Loucy (cell line): ENCODE results near the gene LCN12.

ENCODE experiments used
- H2AFZ ChIP-seq: fragments of 200-600 bp; sonication (generic); 2 replicates; pipeline ENCODE4 v1.6.0; 2016; ENCODE audit warnings: antibody characterized with exemption, mild to moderate bottlenecking, low read length, moderate library complexity
- H3F3A ChIP-seq: fragments of 200-600 bp; 2 replicates; pipeline ENCODE4 v1.6.0; 2016; ENCODE audit warnings: antibody characterized with exemption, low read depth, mild to moderate bottlenecking
- H3K27me3 ChIP-seq: fragments of 200-600 bp; sonication (generic); 2 replicates; pipeline ENCODE4 v1.6.1; 2014; ENCODE audit warnings: low read length, mild to moderate bottlenecking; ENCODE audit not compliant: insufficient read depth, poor library complexity, severe bottlenecking
- H3K36me3 ChIP-seq: fragments of 200-600 bp; sonication (generic); 2 replicates; pipeline ENCODE4 v1.6.1; 2016; ENCODE audit warnings: low read length; ENCODE audit not compliant: insufficient read depth
- H3K4me1 ChIP-seq: fragments of 200-600 bp; sonication (generic); 2 replicates; pipeline ENCODE4 v1.5.1; 2014; ENCODE audit warnings: low read length, mild to moderate bottlenecking; ENCODE audit not compliant: insufficient read depth, poor library complexity, severe bottlenecking
- H3K4me2 ChIP-seq: fragments of 200-600 bp; sonication (generic); 2 replicates; pipeline ENCODE4 v1.6.0; 2014; ENCODE audit warnings: antibody characterized with exemption, low read length, low read depth, mild to moderate bottlenecking; ENCODE audit not compliant: poor library complexity, severe bottlenecking
- H3K4me3 ChIP-seq: fragments of 200-600 bp; sonication (generic); 2 replicates; pipeline ENCODE4 v1.5.1; 2014; ENCODE audit warnings: low read length, mild to moderate bottlenecking, mixed read lengths; ENCODE audit not compliant: poor library complexity, severe bottlenecking
- H3K79me2 ChIP-seq: fragments of 200-600 bp; sonication (generic); 2 replicates; pipeline ENCODE4 v1.6.1; 2014; ENCODE audit warnings: low read length; ENCODE audit not compliant: insufficient read depth
- H3K9ac ChIP-seq: fragments of 200-600 bp; sonication (generic); 2 replicates; pipeline ENCODE4 v1.6.0; 2014; ENCODE audit warnings: mild to moderate bottlenecking, low read depth, low read length, moderate library complexity; ENCODE audit not compliant: poor library complexity, severe bottlenecking
- H3K9me2 ChIP-seq: fragments of 200-600 bp; sonication (generic); replicated peaks from 2 replicates; pipeline ENCODE4 v1.6.1; 2016; ENCODE audit warnings: low read depth, low read length, mixed read lengths
- H3K9me3 ChIP-seq: fragments of 200-600 bp; sonication (generic); 2 replicates; pipeline ENCODE4 v1.6.1; 2014; ENCODE audit warnings: mild to moderate bottlenecking, antibody characterized with exemption, low read length, low read depth; ENCODE audit not compliant: insufficient read depth
- H4K20me1 ChIP-seq: fragments of 200-600 bp; sonication (generic); 2 replicates; pipeline ENCODE4 v1.6.0; 2014; ENCODE audit warnings: antibody characterized with exemption, low read length, mild to moderate bottlenecking; ENCODE audit not compliant: insufficient read depth, poor library complexity, severe bottlenecking
- CTCF ChIP-seq: fragments of 200-600 bp; sonication (generic); conservative IDR thresholded peaks from 2 replicates; pipeline ENCODE4 v1.5.1; 2014; ENCODE audit warnings: mild to moderate bottlenecking, antibody characterized with exemption, low read length
- EZH2phosphoT487 ChIP-seq: fragments of 200-600 bp; IDR thresholded peaks from 2 replicates; pipeline ENCODE4 v1.6.1; 2018; ENCODE audit warnings: antibody characterized with exemption, mild to moderate bottlenecking, moderate library complexity, borderline replicate concordance

Gene LCN12

GRCh38 chr9:136984464-136985026 is 32.5 kb downstream of the LCN12 start:
- H3K9ac ChIP-seq = no peak overlapping the region
- H3K27me3 ChIP-seq = no peaks in the 10 kb centered on the region
- H4K20me1 ChIP-seq = no peaks in the 10 kb centered on the region
- H3K36me3 ChIP-seq = no peaks in the 10 kb centered on the region
- H3K79me2 ChIP-seq = no peaks in the 10 kb centered on the region
- no peaks in the 10 kb centered on the region for H3K9me2 ChIP-seq
- no peak overlapping the region for H3K4me3 ChIP-seq
- no peaks in the 10 kb centered on the region for H3K4me1 ChIP-seq
- H2AFZ ChIP-seq = no peak overlapping the region
- TF ChIP-seq EZH2phosphoT487 (no peak), CTCF (no peak)
- H3K9me3 ChIP-seq = no peaks in the 10 kb centered on the region
- H3F3A ChIP-seq = no peaks in the 10 kb centered on the region
- H3K4me2 ChIP-seq = no peak overlapping the region

GRCh38 chr9:136985027-136985602 is 33.0 kb downstream of the LCN12 start:
- Histone ChIP-seq H3K9me3 (no peaks in the 10 kb centered on the region), H3K36me3 (no peaks in the 10 kb centered on the region), H3K4me3 (no peak overlapping the region), H3K4me1 (no peaks in the 10 kb centered on the region), H4K20me1 (no peaks in the 10 kb centered on the region), H3K79me2 (no peaks in the 10 kb centered on the region), H3K27me3 (no peaks in the 10 kb centered on the region), H3K4me2 (no peak overlapping the region), H2AFZ (no peak overlapping the region), H3K9me2 (no peaks in the 10 kb centered on the region), H3F3A (no peaks in the 10 kb centered on the region), H3K9ac (no peak overlapping the region)
- TF ChIP-seq EZH2phosphoT487 (no peak), CTCF (no peak)

- Histone ChIP-seq H2AFZ (no peak overlapping the region), H3K9me2 (no peaks in the 10 kb centered on the region), H3K27me3 (no peaks in the 10 kb centered on the region), H3K4me2 (no peak overlapping the region), H3K4me3 (no peak overlapping the region), H3K9ac (no peak overlapping the region), H3K9me3 (no peaks in the 10 kb centered on the region), H3F3A (no peaks in the 10 kb centered on the region), H3K4me1 (no peaks in the 10 kb centered on the region), H3K36me3 (no peaks in the 10 kb centered on the region), H4K20me1 (no peaks in the 10 kb centered on the region), H3K79me2 (no peaks in the 10 kb centered on the region)
- TF ChIP-seq EZH2phosphoT487 (no peak), CTCF (no peak)
Observed at GRCh38 chr9:136985853-136986252, 33.8 kb downstream of the LCN12 start.
